ENCODE data around the gene PRKRIP1.
"Not testable (repeated sequence)": the region's sequence is repeated elsewhere in the genome, so short reads cannot be mapped to it uniquely, and the experiment has no call there.

Gene PRKRIP1

GRCh38 chr7:102395873-102396709 lies at the start of gene PRKRIP1:
PRKRIP1 (plus strand) TSS chr7:102396363; CDS start chr7:102396412, 49 bp downstream.
- peak; percentile 62 for DNase-seq

GRCh38 chr7:102346983-102347382 lies 49.2 kb upstream of the PRKRIP1 start:
- not testable (repeated sequence) for DNase-seq

GRCh38 chr7:102356344-102356743 lies 39.8 kb upstream of the PRKRIP1 start, which contains the start of gene SPDYE6:
SPDYE6 (minus strand) TSS chr7:102356444; CDS start chr7:102356023, 421 bp downstream.
- DNase-seq: not testable (repeated sequence)

- DNase-seq: peak; percentile 86
Measured at GRCh38 chr7:102363549-102364393, 32.4 kb upstream of the PRKRIP1 start.

- not testable (repeated sequence) for DNase-seq
Measured at GRCh38 chr7:102364394-102364886, 31.7 kb upstream of the PRKRIP1 start.

- DNase-seq: not testable (repeated sequence)
Measured at GRCh38 chr7:102365390-102365789, 30.8 kb upstream of the PRKRIP1 start.

- DNase-seq: not testable (repeated sequence)
Measured at GRCh38 chr7:102370038-102370437, 26.1 kb upstream of the PRKRIP1 start.

- DNase-seq: not testable (repeated sequence)
Measured at GRCh38 chr7:102372796-102373195, 23.4 kb upstream of the PRKRIP1 start.

- no peak for DNase-seq
Measured at GRCh38 chr7:102376964-102377466, 19.1 kb upstream of the PRKRIP1 start.

- not testable (repeated sequence) for DNase-seq
Measured at GRCh38 chr7:102380837-102381236, 15.3 kb upstream of the PRKRIP1 start.

GRCh38 chr7:102381696-102382425 lies 14.3 kb upstream of the PRKRIP1 start:
- DNase-seq: not testable (repeated sequence)

GRCh38 chr7:102387064-102387463 lies 9.1 kb upstream of the PRKRIP1 start:
- DNase-seq: no peak

- DNase-seq: no peak
Measured at GRCh38 chr7:102389810-102390209, 6.4 kb upstream of the PRKRIP1 start.

- DNase-seq: peak; percentile 20
Measured at GRCh38 chr7:102390697-102391484, 5.3 kb upstream of the PRKRIP1 start.

- no peak for DNase-seq
Measured at GRCh38 chr7:102392330-102392729, 3.8 kb upstream of the PRKRIP1 start.

- no peak for DNase-seq
Measured at GRCh38 chr7:102393467-102393866, 2.7 kb upstream of the PRKRIP1 start.

- DNase-seq: no peak
Measured at GRCh38 chr7:102395592-102395872, 631 bp upstream of the PRKRIP1 start.

- no peak for DNase-seq
Measured at GRCh38 chr7:102396710-102397019, 502 bp downstream of the PRKRIP1 start.

- DNase-seq: no peak
Measured at GRCh38 chr7:102398543-102398942, 2.4 kb downstream of the PRKRIP1 start.

GRCh38 chr7:102400360-102400759 lies 4.2 kb downstream of the PRKRIP1 start:
- no peak for DNase-seq

- DNase-seq: no peak
Measured at GRCh38 chr7:102403563-102403962, 7.4 kb downstream of the PRKRIP1 start.

All from GOT3 (cell line).